Keratinocyte (primary cell): Measurements from ENCODE around the gene PLEKHN1. TPM values are rescaled to one million over a fixed set of nuclear protein-coding genes. Genes with fewer than 3 reads are reported as not detected.

ENCODE experiments used
- DNase-seq: peaks from one replicate; pipeline ENCODE4 v3.0.0-alpha.2; 2011; ENCODE audit warnings: low read depth, missing footprints, low spot score
- FAIRE-seq: peaks from 2 replicates; lab custom pipeline; 2011; peaks lifted over from hg19 to GRCh38; lab: Jason Lieb, UNC
- H2AFZ ChIP-seq: 2 replicates; pipeline ENCODE4 v1.6.0; 2012; ENCODE audit warnings: low read length, control low read depth, inconsistent platforms; ENCODE audit not compliant: control insufficient read depth
- H3K27ac ChIP-seq: 2 replicates; pipeline ENCODE4 v1.5.1; 2011; ENCODE audit warnings: low read length; ENCODE audit not compliant: control insufficient read depth, insufficient read depth
- H3K27me3 ChIP-seq: 3 replicates; pipeline ENCODE4 v1.6.0; 2011; ENCODE audit warnings: low read length; ENCODE audit not compliant: control insufficient read depth, insufficient read depth; ENCODE audit errors: extremely low read depth
- H3K36me3 ChIP-seq, 2 experiments: 2 replicates in 1 of 2; 3 replicates in 1 of 2; pipeline ENCODE4 v1.5.1; 2011; ENCODE audit warnings: low read length in 2 of 2, mild to moderate bottlenecking in 1 of 2; ENCODE audit not compliant: control insufficient read depth in 2 of 2, insufficient read depth in 2 of 2; ENCODE audit errors: extremely low read depth in 1 of 2
- H3K4me1 ChIP-seq: 3 replicates; pipeline ENCODE4 v1.5.1; 2011; ENCODE audit warnings: low read length; ENCODE audit not compliant: control insufficient read depth, insufficient read depth; ENCODE audit errors: extremely low read depth
- H3K4me2 ChIP-seq: 3 replicates; pipeline ENCODE4 v1.6.0; 2011; ENCODE audit warnings: low read depth, low read length; ENCODE audit not compliant: control insufficient read depth, insufficient read depth; ENCODE audit errors: extremely low read depth
- H3K4me3 ChIP-seq, 3 experiments: fragments of 200-600 bp in 1 of 3; sonication (generic) in 1 of 3; 2 replicates in 2 of 3; 3 replicates in 1 of 3; pipeline ENCODE4 v1.5.1; 2011 to 2016; ENCODE audit warnings: low read length in 3 of 3, mild to moderate bottlenecking in 3 of 3, control low read depth in 2 of 3, inconsistent platforms in 1 of 3, low read depth in 1 of 3, mixed read lengths in 1 of 3, mixed run types in 1 of 3, moderate library complexity in 1 of 3; ENCODE audit not compliant: control insufficient read depth in 2 of 3, insufficient read depth in 2 of 3; ENCODE audit errors: extremely low read depth in 1 of 3
- H3K79me2 ChIP-seq: 2 replicates; pipeline ENCODE4 v1.6.0; 2012; ENCODE audit warnings: low read length; ENCODE audit not compliant: control insufficient read depth, insufficient read depth
- H3K9ac ChIP-seq: 3 replicates; pipeline ENCODE4 v1.6.0; 2011; ENCODE audit warnings: low read length; ENCODE audit not compliant: control insufficient read depth, insufficient read depth; ENCODE audit errors: extremely low read depth
- H3K9me1 ChIP-seq: 3 replicates; pipeline ENCODE4 v1.6.0; 2011; ENCODE audit warnings: low read length; ENCODE audit not compliant: control insufficient read depth, insufficient read depth; ENCODE audit errors: extremely low read depth
- H3K9me3 ChIP-seq: 2 replicates; pipeline ENCODE4 v1.5.1; 2012; ENCODE audit warnings: low read depth, low read length; ENCODE audit not compliant: control insufficient read depth
- H4K20me1 ChIP-seq: 3 replicates; pipeline ENCODE4 v1.6.0; 2011; ENCODE audit warnings: low read length; ENCODE audit not compliant: control insufficient read depth, insufficient read depth; ENCODE audit errors: extremely low read depth
- EZH2 ChIP-seq: IDR thresholded peaks from one replicate; pipeline ENCODE4 v1.6.1; 2012; ENCODE audit warnings: inconsistent platforms, mild to moderate bottlenecking, low read length, moderate library complexity
- dilution Hi-C: fragments of 300-500 bp; cut with MboI; formaldehyde crosslinking; loops from one replicate; pipeline ENCODE4 v1.7.0; 2020; ENCODE audit warnings: low sequenced_read_pairs; ENCODE audit not compliant: extremely low pct_ligation_motif_present
- polyA plus RNA-seq, 5 experiments: library from polyadenylated mRNA; depleted of rRNA in 3 of 5; stranded (reverse) in 3 of 5; stranded (forward) in 1 of 5; unstranded in 1 of 5; fragments of >200 nt; gene quantifications; 1 replicate in 1 of 5; 2 replicates in 3 of 5; 3 replicates in 1 of 5; pipeline versions ENCODE4 v1.2.1 to v1.2.3, GENCODE V29; 2011 to 2012; ENCODE audit warnings: missing spikeins in 2 of 5, low read depth in 1 of 5, low replicate concordance in 1 of 5
- TF ChIP-seq, protein P1 (sequence below), 3 experiments: IDR thresholded peaks in 1 of 3; conservative IDR thresholded peaks in 1 of 3; optimal IDR thresholded peaks in 1 of 3; 2 replicates in 2 of 3; 3 replicates in 1 of 3; pipeline versions ENCODE3 to v1.5.1; 2011; ENCODE audit warnings: low read length in 3 of 3, mild to moderate bottlenecking in 3 of 3, moderate library complexity in 2 of 3, control low read depth in 1 of 3, inconsistent platforms in 1 of 3; ENCODE audit not compliant: insufficient read depth in 2 of 3; ENCODE audit errors: extremely low read depth in 1 of 3

PLEKHN1 gene
- polyA plus RNA-seq, 1 donor (not counting 4 experiments of a cell fraction or from before 2014, with no cell fraction given), result 2.5 TPM

DNA sequence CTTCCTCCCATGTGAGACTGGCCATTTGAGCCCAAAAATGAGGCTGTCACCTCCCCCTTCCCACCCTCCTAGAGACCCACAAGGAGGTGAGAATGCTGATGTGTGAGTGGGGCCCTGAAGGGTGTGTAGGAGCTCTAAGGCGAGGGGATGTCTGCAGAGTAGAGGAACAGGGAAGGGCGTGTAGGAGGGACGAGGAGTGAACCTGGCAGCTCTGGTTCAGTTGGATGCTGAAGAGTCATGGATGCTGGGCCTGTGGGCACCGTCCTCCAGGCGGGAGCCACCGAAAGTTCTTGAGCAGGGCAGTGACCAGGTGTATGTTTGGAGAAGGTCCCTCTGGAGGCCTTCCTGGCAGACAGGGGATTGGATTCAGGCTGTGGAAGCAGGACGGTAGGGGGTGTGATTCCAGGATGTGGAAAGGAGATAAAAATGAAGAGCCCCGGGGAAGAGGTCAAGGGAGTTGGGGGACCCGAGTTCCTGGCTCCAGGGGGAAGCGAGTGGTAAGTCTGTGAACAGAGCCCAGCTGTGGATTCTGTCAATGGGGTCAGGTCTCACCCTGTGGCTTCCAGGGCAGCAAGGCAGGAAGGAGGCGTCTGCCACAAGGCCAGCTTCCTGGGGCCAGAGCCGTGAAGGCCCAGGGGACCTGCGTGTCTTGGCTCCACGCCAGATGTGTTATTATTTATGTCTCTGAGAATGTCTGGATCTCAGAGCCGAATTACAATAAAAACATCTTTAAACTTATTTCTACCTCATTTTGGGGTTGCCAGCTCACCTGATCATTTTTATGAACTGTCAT lies 34.7 kb upstream of the PLEKHN1 start:
- Histone ChIP-seq H3K4me2 (no peak overlapping the region), H3K9me3 (no peaks in the 10 kb centered on the region), H2AFZ (no peak overlapping the region), H3K9ac (no peak overlapping the region), H3K9me1 (no peaks in the 10 kb centered on the region), H3K79me2 (no peaks in the 10 kb centered on the region), H3K4me3 (no peak overlapping the region), H3K27ac (no peak overlapping the region), H3K27me3 (peaks cover 90% of the 10 kb centered on the region), H4K20me1 (peaks cover 3% of the 10 kb centered on the region), H3K4me1 (no peaks in the 10 kb centered on the region), H3K36me3 (no peaks in the 10 kb centered on the region)
- TF ChIP-seq, protein P1, sequence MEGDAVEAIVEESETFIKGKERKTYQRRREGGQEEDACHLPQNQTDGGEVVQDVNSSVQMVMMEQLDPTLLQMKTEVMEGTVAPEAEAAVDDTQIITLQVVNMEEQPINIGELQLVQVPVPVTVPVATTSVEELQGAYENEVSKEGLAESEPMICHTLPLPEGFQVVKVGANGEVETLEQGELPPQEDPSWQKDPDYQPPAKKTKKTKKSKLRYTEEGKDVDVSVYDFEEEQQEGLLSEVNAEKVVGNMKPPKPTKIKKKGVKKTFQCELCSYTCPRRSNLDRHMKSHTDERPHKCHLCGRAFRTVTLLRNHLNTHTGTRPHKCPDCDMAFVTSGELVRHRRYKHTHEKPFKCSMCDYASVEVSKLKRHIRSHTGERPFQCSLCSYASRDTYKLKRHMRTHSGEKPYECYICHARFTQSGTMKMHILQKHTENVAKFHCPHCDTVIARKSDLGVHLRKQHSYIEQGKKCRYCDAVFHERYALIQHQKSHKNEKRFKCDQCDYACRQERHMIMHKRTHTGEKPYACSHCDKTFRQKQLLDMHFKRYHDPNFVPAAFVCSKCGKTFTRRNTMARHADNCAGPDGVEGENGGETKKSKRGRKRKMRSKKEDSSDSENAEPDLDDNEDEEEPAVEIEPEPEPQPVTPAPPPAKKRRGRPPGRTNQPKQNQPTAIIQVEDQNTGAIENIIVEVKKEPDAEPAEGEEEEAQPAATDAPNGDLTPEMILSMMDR (optimal IDR thresholded peaks at IDR 0.05 in 1 of 3, IDR thresholded peaks at IDR 0.05 in 1 of 3, conservative IDR thresholded peaks at IDR 0.05 in 1 of 3; ENCODE audit: extremely low read depth in 1 of 3, insufficient read depth in 2 of 3, low read length in 3 of 3), result no peak
- TF ChIP-seq EZH2, result no peak
- DNase-seq, result no peak
- dilution Hi-C loops, result no loop called here
- no peak for FAIRE-seq

- Histone ChIP-seq H4K20me1 (peaks cover 2% of the 10 kb centered on the region), H3K4me3 (no peak overlapping the region), H3K9me3 (no peaks in the 10 kb centered on the region), H3K4me2 (no peak overlapping the region), H3K79me2 (no peaks in the 10 kb centered on the region), H3K9me1 (no peaks in the 10 kb centered on the region), H3K27ac (no peak overlapping the region), H3K27me3 (peaks cover 89% of the 10 kb centered on the region), H3K36me3 (no peaks in the 10 kb centered on the region), H2AFZ (no peak overlapping the region), H3K9ac (no peak overlapping the region), H3K4me1 (no peaks in the 10 kb centered on the region)
- no peak for DNase-seq
- dilution Hi-C loops, result no loop called here
- FAIRE-seq, result no peak
- TF ChIP-seq EZH2, result no peak
- TF ChIP-seq, protein P1 (optimal IDR thresholded peaks at IDR 0.05 in 1 of 3, IDR thresholded peaks at IDR 0.05 in 1 of 3, conservative IDR thresholded peaks at IDR 0.05 in 1 of 3; ENCODE audit: extremely low read depth in 1 of 3, insufficient read depth in 2 of 3, low read length in 3 of 3), result no peak
Measured at GRCh38 chr1:932173-932510, 34.1 kb upstream of the PLEKHN1 start.
